HEK293 (cell line): ENCODE measurements around the gene ASXL1.

Experiments used
- KLF7 ChIP-seq: fragments of 450-650 bp; formaldehyde crosslinking; IDR thresholded peaks from 2 replicates; pipeline ENCODE4 v1.5.1; 2016; ENCODE audit warnings: missing biosample characterization, missing genetic modification characterization, borderline replicate concordance
- MEIS1 ChIP-seq: sonication (generic); formaldehyde crosslinking; IDR thresholded peaks from 2 replicates; pipeline ENCODE4 v1.8.1; 2022; ENCODE audit warnings: missing genetic modification reagents, mild to moderate bottlenecking, borderline replicate concordance
- REST ChIP-seq: fragments of 450-650 bp; formaldehyde crosslinking; IDR thresholded peaks from 2 replicates; pipeline ENCODE4 v1.5.1; 2016; ENCODE audit warnings: missing biosample characterization, missing genetic modification characterization
- YY1 ChIP-seq: fragments of 450-650 bp; formaldehyde crosslinking; IDR thresholded peaks from 2 replicates; pipeline ENCODE4 v1.5.1; 2018; ENCODE audit warnings: missing biosample characterization, missing genetic modification characterization
- ZNF174 ChIP-seq: fragments of 450-650 bp; formaldehyde crosslinking; IDR thresholded peaks from 2 replicates; pipeline ENCODE4 v1.5.0; 2017; ENCODE audit warnings: missing biosample characterization, mild to moderate bottlenecking, missing genetic modification characterization
- ZNF423 ChIP-seq: fragments of 450-650 bp; formaldehyde crosslinking; IDR thresholded peaks from 2 replicates; pipeline ENCODE4 v1.5.1; 2016; ENCODE audit warnings: missing biosample characterization, missing genetic modification characterization
- TF ChIP-seq, protein P1 (sequence below): fragments of 450-650 bp; formaldehyde crosslinking; IDR thresholded peaks from 2 replicates; pipeline ENCODE4 v1.5.1; 2016; ENCODE audit warnings: missing biosample characterization, missing genetic modification characterization, low read depth
- TF ChIP-seq, protein P2 (sequence below): fragments of 450-650 bp; formaldehyde crosslinking; IDR thresholded peaks from 2 replicates; pipeline ENCODE4 v1.5.1; 2016; ENCODE audit warnings: missing biosample characterization, missing genetic modification characterization
- TF ChIP-seq, protein P3 (sequence below): fragments of 450-650 bp; formaldehyde crosslinking; optimal IDR thresholded peaks from 2 replicates; pipeline ENCODE3; 2016; ENCODE audit warnings: missing biosample characterization, mild to moderate bottlenecking, missing genetic modification characterization
- TF ChIP-seq, protein P4 (sequence below): fragments of 450-650 bp; formaldehyde crosslinking; IDR thresholded peaks from 2 replicates; pipeline ENCODE4 v1.5.1; 2016; ENCODE audit warnings: missing biosample characterization, missing genetic modification characterization

GRCh38 chr20:32432277-32432676 lies 74.1 kb downstream of the ASXL1 start:
- TF ChIP-seq, protein P1, sequence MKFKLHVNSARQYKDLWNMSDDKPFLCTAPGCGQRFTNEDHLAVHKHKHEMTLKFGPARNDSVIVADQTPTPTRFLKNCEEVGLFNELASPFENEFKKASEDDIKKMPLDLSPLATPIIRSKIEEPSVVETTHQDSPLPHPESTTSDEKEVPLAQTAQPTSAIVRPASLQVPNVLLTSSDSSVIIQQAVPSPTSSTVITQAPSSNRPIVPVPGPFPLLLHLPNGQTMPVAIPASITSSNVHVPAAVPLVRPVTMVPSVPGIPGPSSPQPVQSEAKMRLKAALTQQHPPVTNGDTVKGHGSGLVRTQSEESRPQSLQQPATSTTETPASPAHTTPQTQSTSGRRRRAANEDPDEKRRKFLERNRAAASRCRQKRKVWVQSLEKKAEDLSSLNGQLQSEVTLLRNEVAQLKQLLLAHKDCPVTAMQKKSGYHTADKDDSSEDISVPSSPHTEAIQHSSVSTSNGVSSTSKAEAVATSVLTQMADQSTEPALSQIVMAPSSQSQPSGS (tag by site-specific recombination): no peak
- TF ChIP-seq, protein P2, sequence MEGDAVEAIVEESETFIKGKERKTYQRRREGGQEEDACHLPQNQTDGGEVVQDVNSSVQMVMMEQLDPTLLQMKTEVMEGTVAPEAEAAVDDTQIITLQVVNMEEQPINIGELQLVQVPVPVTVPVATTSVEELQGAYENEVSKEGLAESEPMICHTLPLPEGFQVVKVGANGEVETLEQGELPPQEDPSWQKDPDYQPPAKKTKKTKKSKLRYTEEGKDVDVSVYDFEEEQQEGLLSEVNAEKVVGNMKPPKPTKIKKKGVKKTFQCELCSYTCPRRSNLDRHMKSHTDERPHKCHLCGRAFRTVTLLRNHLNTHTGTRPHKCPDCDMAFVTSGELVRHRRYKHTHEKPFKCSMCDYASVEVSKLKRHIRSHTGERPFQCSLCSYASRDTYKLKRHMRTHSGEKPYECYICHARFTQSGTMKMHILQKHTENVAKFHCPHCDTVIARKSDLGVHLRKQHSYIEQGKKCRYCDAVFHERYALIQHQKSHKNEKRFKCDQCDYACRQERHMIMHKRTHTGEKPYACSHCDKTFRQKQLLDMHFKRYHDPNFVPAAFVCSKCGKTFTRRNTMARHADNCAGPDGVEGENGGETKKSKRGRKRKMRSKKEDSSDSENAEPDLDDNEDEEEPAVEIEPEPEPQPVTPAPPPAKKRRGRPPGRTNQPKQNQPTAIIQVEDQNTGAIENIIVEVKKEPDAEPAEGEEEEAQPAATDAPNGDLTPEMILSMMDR (tag by site-specific recombination): no peak
- TF ChIP-seq YY1 (no peak), KLF7 (no peak), REST (tag by site-specific recombination) (no peak), MEIS1 (no peak), ZNF174 (no peak), ZNF423 (tag by site-specific recombination) (no peak)
- TF ChIP-seq, protein P3, sequence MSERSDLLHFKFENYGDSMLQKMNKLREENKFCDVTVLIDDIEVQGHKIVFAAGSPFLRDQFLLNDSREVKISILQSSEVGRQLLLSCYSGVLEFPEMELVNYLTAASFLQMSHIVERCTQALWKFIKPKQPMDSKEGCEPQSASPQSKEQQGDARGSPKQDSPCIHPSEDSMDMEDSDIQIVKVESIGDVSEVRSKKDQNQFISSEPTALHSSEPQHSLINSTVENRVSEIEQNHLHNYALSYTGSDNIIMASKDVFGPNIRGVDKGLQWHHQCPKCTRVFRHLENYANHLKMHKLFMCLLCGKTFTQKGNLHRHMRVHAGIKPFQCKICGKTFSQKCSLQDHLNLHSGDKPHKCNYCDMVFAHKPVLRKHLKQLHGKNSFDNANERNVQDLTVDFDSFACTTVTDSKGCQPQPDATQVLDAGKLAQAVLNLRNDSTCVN (tag by site-specific recombination): no peak
- TF ChIP-seq, protein P4, sequence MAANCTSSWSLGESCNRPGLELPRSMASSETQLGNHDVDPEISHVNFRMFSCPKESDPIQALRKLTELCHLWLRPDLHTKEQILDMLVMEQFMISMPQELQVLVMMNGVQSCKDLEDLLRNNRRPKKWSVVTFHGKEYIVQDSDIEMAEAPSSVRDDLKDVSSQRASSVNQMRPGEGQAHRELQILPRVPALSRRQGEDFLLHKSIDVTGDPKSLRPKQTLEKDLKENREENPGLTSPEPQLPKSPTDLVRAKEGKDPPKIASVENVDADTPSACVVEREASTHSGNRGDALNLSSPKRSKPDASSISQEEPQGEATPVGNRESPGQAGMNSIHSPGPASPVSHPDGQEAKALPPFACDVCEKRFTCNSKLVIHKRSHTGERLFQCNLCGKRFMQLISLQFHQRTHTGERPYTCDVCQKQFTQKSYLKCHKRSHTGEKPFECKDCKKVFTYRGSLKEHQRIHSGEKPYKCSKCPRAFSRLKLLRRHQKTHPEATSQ (tag by site-specific recombination): no peak
